ENCODE data around the gene DUSP15. TPM values are rescaled to one million over a fixed set of nuclear protein-coding genes. Genes with fewer than 3 reads are reported as not detected.
A peak's percentile ranks its signal among the peaks of the same experiment; 100 is the strongest.

DUSP15 gene
- total RNA-seq, 1 experiment from 2014 or later: not detected

DNA sequence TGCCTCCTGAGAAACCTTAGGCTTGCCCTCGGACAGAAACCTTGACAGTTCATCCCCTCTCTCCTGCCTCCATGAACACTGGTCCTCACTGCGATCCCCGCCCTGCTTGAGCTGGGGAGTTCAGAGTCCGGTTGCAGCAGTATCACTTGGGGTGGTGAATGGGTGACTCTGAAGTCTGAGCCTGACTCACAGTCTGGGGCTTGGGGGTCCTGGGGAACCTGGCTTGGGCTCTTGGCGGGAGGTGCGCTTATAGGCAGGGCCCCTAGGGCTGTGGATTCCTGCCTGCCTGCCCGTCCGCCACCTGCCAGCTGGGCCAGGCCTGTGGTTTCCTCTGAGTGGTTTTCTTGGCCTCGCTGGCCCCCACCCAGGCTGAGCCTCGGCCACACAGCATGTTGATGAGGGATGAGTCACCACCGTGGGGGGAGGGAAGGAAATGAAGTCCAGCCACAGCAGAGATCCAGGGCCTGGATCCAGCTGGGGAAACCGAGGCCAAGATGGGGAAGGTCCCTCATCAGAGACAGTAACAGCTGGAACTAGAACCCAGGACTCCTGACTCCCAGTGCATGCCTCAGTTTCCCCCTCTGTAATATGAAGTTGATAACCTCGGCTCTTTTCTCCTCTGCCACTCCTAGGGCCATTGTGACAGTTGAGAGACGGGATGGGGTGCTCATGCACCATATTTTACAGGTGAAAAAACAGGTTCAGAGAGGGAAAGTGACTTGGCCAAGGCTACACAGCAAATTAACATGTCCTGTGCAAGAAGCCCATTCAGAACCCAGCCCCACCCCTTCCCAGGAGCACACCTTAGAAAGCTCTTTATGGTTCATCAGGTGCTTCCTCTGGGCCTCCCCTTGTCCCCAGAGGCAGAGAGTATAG lies 34.1 kb downstream of the DUSP15 start:
- intact Hi-C loops (cut with micrococcal nuclease): no loop called here
- no peaks in the 10 kb centered on the region for H3K9me3 ChIP-seq (ENCODE audit: control insufficient read depth in 1 of 2, insufficient read depth in 1 of 2, low read depth in 1 of 2, low read length in 2 of 2)
- POLR2A ChIA-PET: no interaction called here
- H3K27ac ChIP-seq (ENCODE audit: low read depth, low read length): no peak overlapping the region; the same call in 1 of the 2 replicates
- ATAC-seq (peak; percentile 86), DNase-seq (ENCODE audit: low read depth, low spot score) (peak; percentile 51)
- peak overlapping the region in 1 of 2 experiments; percentile 7; a peak in 2 of 4 replicates for H3K4me3 ChIP-seq (replicated peaks in 1 of 2; ENCODE audit: low read depth in 1 of 2, low read length in 2 of 2)
- no peaks in the 10 kb centered on the region for H3K27me3 ChIP-seq (ENCODE audit: insufficient read depth, low read length)
- peaks cover 17 to 46% of the 10 kb centered on the region in 2 experiments for H3K4me1 ChIP-seq (ENCODE audit: control insufficient read depth in 1 of 2, insufficient read depth in 2 of 2, low read length in 2 of 2)
- no peak overlapping the region for H2AFZ ChIP-seq (ENCODE audit: low read depth, low read length, poor library complexity, severe bottlenecking)
- peak overlapping the region; percentile 58 for H3K4me2 ChIP-seq (ENCODE audit: low read length)
- no TSS peak for BruUV-seq (replicated peaks)
- H4K20me1 ChIP-seq (ENCODE audit: insufficient read depth): no peaks in the 10 kb centered on the region
- no peaks in the 10 kb centered on the region for H3K79me2 ChIP-seq (ENCODE audit: insufficient read depth, low read length)
- RAD21 ChIA-PET (ENCODE audit: low non-redundant PET in 1 of 2, low total read pairs in 2 of 2, uncharacterized antibody in 2 of 2, unreplicated experiment in 2 of 2): no interaction called here
- TF ChIP-seq, protein P1, sequence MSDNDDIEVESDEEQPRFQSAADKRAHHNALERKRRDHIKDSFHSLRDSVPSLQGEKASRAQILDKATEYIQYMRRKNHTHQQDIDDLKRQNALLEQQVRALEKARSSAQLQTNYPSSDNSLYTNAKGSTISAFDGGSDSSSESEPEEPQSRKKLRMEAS (IDR thresholded peaks at IDR 0.05): peak; percentile 85
- TF ChIP-seq CEBPB (IDR thresholded peaks at IDR 0.05; ENCODE audit: low read depth) (no peak), SRF (IDR thresholded peaks at IDR 0.05; ENCODE audit: low read depth) (no peak), CBX3 (IDR thresholded peaks at IDR 0.05; ENCODE audit: low read depth) (0 out of 2 replicates have a peak, but pooled peaks have one; percentile 45), ZFX (IDR thresholded peaks at IDR 0.05) (no peak), FOSL1 (IDR thresholded peaks at IDR 0.05; ENCODE audit: low read depth) (peak; percentile 91), JUND (IDR thresholded peaks at IDR 0.05) (peak; percentile 93), YY1 (IDR thresholded peaks at IDR 0.05; ENCODE audit: extremely low read depth, insufficient replicate concordance, low read depth, low read length) (no peak), POLR2AphosphoS5 (IDR thresholded peaks at IDR 0.05; ENCODE audit: low read depth, low read length) (peak; percentile 34), SP1 (IDR thresholded peaks at IDR 0.05; ENCODE audit: low read depth) (peak; percentile 57; the same call in 1 of the 2 replicates)
- TF ChIP-seq, protein P2, sequence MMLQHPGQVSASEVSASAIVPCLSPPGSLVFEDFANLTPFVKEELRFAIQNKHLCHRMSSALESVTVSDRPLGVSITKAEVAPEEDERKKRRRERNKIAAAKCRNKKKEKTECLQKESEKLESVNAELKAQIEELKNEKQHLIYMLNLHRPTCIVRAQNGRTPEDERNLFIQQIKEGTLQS (IDR thresholded peaks at IDR 0.05): no peak
- TF ChIP-seq, protein P3, sequence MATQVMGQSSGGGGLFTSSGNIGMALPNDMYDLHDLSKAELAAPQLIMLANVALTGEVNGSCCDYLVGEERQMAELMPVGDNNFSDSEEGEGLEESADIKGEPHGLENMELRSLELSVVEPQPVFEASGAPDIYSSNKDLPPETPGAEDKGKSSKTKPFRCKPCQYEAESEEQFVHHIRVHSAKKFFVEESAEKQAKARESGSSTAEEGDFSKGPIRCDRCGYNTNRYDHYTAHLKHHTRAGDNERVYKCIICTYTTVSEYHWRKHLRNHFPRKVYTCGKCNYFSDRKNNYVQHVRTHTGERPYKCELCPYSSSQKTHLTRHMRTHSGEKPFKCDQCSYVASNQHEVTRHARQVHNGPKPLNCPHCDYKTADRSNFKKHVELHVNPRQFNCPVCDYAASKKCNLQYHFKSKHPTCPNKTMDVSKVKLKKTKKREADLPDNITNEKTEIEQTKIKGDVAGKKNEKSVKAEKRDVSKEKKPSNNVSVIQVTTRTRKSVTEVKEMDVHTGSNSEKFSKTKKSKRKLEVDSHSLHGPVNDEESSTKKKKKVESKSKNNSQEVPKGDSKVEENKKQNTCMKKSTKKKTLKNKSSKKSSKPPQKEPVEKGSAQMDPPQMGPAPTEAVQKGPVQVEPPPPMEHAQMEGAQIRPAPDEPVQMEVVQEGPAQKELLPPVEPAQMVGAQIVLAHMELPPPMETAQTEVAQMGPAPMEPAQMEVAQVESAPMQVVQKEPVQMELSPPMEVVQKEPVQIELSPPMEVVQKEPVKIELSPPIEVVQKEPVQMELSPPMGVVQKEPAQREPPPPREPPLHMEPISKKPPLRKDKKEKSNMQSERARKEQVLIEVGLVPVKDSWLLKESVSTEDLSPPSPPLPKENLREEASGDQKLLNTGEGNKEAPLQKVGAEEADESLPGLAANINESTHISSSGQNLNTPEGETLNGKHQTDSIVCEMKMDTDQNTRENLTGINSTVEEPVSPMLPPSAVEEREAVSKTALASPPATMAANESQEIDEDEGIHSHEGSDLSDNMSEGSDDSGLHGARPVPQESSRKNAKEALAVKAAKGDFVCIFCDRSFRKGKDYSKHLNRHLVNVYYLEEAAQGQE (IDR thresholded peaks at IDR 0.05; ENCODE audit: low read depth): no peak
- H3K36me3 ChIP-seq (ENCODE audit: control insufficient read depth in 1 of 2, insufficient read depth in 2 of 2, low read length in 2 of 2): no peaks in the 10 kb centered on the region
- CTCF ChIA-PET: interaction anchor here (1.4 to 3.4 kb wide), 5 partner anchors 9 to 24 kb away, joined by 3 to 20 read pairs (median 10); partner anchors contain the start of gene FOXS1
- H3K9ac ChIP-seq (ENCODE audit: low read length): no peak overlapping the region
- H3K9me2 ChIP-seq (ENCODE audit: insufficient read depth): no peaks in the 10 kb centered on the region
